Measurements from ENCODE around the gene PEX6. TPM values are rescaled to one million over a fixed set of nuclear protein-coding genes. Genes with fewer than 3 reads are reported as not detected.
A peak's percentile ranks its signal among the peaks of the same experiment; 100 is the strongest.

Gene PEX6
- total and polyA plus RNA-seq, 2 of the 13 experiments (the other 11 are each of a cell fraction or from before 2014, with no cell fraction given), result 5.1 to 6.7 TPM

GRCh38 chr6:43013843-43014433 is 35.0 kb upstream of the PEX6 start, which contains the start of the genes KLHDC3 and MEA1 (continued):
- no peak for TF ChIP-seq NFE2L1 (CRISPR knock-in tag; IDR thresholded peaks at IDR 0.05; ENCODE audit: borderline replicate concordance)
- TF ChIP-seq, protein P1, sequence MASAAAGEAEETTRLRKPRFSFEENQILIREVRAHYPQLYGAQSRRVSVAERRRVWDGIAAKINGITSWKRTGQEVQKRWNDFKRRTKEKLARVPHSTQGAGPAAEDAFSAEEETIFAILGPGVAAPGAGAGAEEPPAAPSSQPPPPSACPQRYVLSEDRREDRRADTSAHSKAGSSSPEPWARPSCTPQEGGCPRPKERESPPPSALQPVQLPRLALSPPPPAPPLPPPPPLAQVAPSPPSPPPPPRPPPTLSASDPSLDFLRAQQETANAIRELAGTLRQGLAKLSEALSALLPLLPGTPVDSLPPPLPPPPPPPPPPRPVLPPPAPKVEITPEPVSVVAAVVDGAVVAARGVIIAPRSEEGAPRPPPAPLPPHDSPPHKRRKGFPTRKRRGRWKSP (CRISPR knock-in tag; IDR thresholded peaks at IDR 0.05), result no peak
- TF ChIP-seq ESRRA (CRISPR knock-in tag; IDR thresholded peaks at IDR 0.05; ENCODE audit: low read depth), result peak; percentile 60; the same call in 1 of the 2 replicates
- 0 out of 2 replicates have a peak, but pooled peaks have one; percentile 56 for TF ChIP-seq CHCHD3 (CRISPR knock-in tag; IDR thresholded peaks at IDR 0.05)
- TF ChIP-seq KDM2A (CRISPR knock-in tag; IDR thresholded peaks at IDR 0.05; ENCODE audit: borderline replicate concordance, low read depth), result no peak
- 0 out of 2 replicates have a peak, but pooled peaks have one; percentile 73 for TF ChIP-seq HNRNPL (IDR thresholded peaks at IDR 0.05; ENCODE audit: low read depth, low read length)
- no peak for TF ChIP-seq CCAR2 (optimal IDR thresholded peaks at IDR 0.05; ENCODE audit: low read depth, low read length)
- TF ChIP-seq MLLT10 (CRISPR knock-in tag; IDR thresholded peaks at IDR 0.05), result no peak
- peak; percentile 64; the same call in 1 of the 2 replicates for TF ChIP-seq TAF1 (CRISPR knock-in tag; IDR thresholded peaks at IDR 0.05)
- no peak for TF ChIP-seq ZNF235 (CRISPR knock-in tag; IDR thresholded peaks at IDR 0.05; ENCODE audit: borderline replicate concordance)
- peak; percentile 84 for TF ChIP-seq RBFOX2 (IDR thresholded peaks at IDR 0.05; ENCODE audit: low read depth, low read length)
- TF ChIP-seq ZNF326 (CRISPR knock-in tag; IDR thresholded peaks at IDR 0.05; ENCODE audit: borderline replicate concordance), result no peak
- peak; percentile 94 for TF ChIP-seq GABPB1 (CRISPR knock-in tag; IDR thresholded peaks at IDR 0.05)
- TF ChIP-seq PHF20 (CRISPR knock-in tag; IDR thresholded peaks at IDR 0.05), result no peak
- peak; percentile 93 for TF ChIP-seq FOXO1 (CRISPR knock-in tag; IDR thresholded peaks at IDR 0.05)
- TF ChIP-seq MIER2 (CRISPR knock-in tag; IDR thresholded peaks at IDR 0.05), result no peak
- no peak for TF ChIP-seq ZBTB10 (CRISPR knock-in tag; IDR thresholded peaks at IDR 0.05; ENCODE audit: borderline replicate concordance)
- no peak for TF ChIP-seq SIX1 (CRISPR knock-in tag; IDR thresholded peaks at IDR 0.05; ENCODE audit: borderline replicate concordance)
- TF ChIP-seq SCMH1 (CRISPR knock-in tag; IDR thresholded peaks at IDR 0.05; ENCODE audit: borderline replicate concordance), result no peak
- TF ChIP-seq ADNP (CRISPR knock-in tag; IDR thresholded peaks at IDR 0.05), result no peak
- peak; percentile 86 for TF ChIP-seq KLF11 (CRISPR knock-in tag; IDR thresholded peaks at IDR 0.05)
- peak; percentile 57 for TF ChIP-seq AGO1 (IDR thresholded peaks at IDR 0.05; ENCODE audit: low read depth, low read length, poor library complexity, severe bottlenecking)
- no peak; the same call in none of the 2 replicates for TF ChIP-seq UBTF (CRISPR knock-in tag; IDR thresholded peaks at IDR 0.05)
- TF ChIP-seq SMARCE1 (IDR thresholded peaks at IDR 0.05; ENCODE audit: borderline replicate concordance), result no peak
- no peak for TF ChIP-seq NFRKB (IDR thresholded peaks at IDR 0.05)
- TF ChIP-seq KLF13 (CRISPR knock-in tag; IDR thresholded peaks at IDR 0.05), result no peak
- no peak for TF ChIP-seq NFATC3 (CRISPR knock-in tag; IDR thresholded peaks at IDR 0.05)

All from HepG2 (cell line).